ENCODE data around the gene ARMH2.

Gene ARMH2

DNA sequence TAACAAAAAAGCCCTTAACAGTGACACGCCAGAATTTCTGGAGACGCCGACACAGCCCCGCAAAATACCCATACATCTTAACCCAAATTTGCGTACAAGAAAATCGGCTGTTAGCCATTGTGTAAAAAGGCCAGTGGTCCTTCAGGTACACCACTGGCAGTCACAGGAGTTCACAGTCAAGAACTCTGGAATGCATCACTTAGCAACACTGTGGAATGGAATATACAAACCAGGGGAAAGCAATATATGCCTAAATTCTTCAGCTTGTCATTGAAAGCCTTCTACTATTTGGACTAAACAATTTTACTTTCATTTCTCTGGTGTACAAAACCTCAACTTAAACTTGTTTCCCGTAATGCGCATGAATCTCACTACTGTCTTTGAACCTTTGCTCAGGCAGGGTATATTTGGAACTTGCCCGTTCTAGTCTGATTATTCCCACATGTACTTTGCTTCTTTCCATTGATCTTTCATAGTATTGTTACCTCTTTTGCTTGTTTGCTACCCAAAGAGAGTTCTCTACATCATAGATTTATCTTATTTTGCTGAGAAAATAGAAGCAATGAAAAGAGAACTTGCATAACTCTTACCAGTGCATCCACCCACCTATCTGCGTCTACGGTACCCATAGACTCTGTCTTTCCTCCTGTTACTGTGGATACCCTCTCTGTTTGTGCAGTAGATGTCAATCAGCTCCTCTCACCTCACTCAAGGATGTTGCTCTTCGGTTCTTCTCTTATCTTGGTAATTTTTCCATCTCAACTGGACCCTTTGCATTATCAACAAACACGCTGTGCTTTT, at the start of gene ARMH2:
ARMH2 (minus strand) TSS at position 178 of the 801 bp plus-strand sequence; CDS start at position 118, 60 bp downstream.
- Histone ChIP-seq H3K36me3 (ENCODE audit: low read depth) (no peaks in the 10 kb centered on the region), H3K4me3 (ENCODE audit: severe bottlenecking) (no peak within 1 kb of the TSS), H3K9me3 (ENCODE audit: severe bottlenecking) (no peaks in the 10 kb centered on the region), H3K27ac (ENCODE audit: poor library complexity, severe bottlenecking) (no peak within 1 kb of the TSS), H3K27me3 (ENCODE audit: insufficient read depth, poor library complexity, severe bottlenecking) (no peaks in the 10 kb centered on the region), H3K4me1 (ENCODE audit: insufficient read depth, poor library complexity, severe bottlenecking) (no peaks in the 10 kb centered on the region)
- TF ChIP-seq, protein P1, sequence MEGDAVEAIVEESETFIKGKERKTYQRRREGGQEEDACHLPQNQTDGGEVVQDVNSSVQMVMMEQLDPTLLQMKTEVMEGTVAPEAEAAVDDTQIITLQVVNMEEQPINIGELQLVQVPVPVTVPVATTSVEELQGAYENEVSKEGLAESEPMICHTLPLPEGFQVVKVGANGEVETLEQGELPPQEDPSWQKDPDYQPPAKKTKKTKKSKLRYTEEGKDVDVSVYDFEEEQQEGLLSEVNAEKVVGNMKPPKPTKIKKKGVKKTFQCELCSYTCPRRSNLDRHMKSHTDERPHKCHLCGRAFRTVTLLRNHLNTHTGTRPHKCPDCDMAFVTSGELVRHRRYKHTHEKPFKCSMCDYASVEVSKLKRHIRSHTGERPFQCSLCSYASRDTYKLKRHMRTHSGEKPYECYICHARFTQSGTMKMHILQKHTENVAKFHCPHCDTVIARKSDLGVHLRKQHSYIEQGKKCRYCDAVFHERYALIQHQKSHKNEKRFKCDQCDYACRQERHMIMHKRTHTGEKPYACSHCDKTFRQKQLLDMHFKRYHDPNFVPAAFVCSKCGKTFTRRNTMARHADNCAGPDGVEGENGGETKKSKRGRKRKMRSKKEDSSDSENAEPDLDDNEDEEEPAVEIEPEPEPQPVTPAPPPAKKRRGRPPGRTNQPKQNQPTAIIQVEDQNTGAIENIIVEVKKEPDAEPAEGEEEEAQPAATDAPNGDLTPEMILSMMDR (IDR thresholded peaks at IDR 0.05; ENCODE audit: poor library complexity, severe bottlenecking) = no peak
- no peak for ATAC-seq (ENCODE audit: low read depth)
- DNase-seq (ENCODE audit: low spot score) = no peak

GRCh38 chr6:24848461-24848860, 49.7 kb upstream of the ARMH2 start:
- Histone ChIP-seq H3K27ac (ENCODE audit: poor library complexity, severe bottlenecking) (no peak overlapping the region), H3K4me3 (ENCODE audit: severe bottlenecking) (no peak overlapping the region), H3K27me3 (ENCODE audit: insufficient read depth, poor library complexity, severe bottlenecking) (no peaks in the 10 kb centered on the region), H3K4me1 (ENCODE audit: insufficient read depth, poor library complexity, severe bottlenecking) (no peaks in the 10 kb centered on the region), H3K36me3 (ENCODE audit: low read depth) (no peaks in the 10 kb centered on the region), H3K9me3 (ENCODE audit: severe bottlenecking) (no peaks in the 10 kb centered on the region)
- DNase-seq (ENCODE audit: low spot score) (no peak), ATAC-seq (ENCODE audit: low read depth) (no peak)
- TF ChIP-seq, protein P1 (IDR thresholded peaks at IDR 0.05; ENCODE audit: poor library complexity, severe bottlenecking) = no peak

DNA sequence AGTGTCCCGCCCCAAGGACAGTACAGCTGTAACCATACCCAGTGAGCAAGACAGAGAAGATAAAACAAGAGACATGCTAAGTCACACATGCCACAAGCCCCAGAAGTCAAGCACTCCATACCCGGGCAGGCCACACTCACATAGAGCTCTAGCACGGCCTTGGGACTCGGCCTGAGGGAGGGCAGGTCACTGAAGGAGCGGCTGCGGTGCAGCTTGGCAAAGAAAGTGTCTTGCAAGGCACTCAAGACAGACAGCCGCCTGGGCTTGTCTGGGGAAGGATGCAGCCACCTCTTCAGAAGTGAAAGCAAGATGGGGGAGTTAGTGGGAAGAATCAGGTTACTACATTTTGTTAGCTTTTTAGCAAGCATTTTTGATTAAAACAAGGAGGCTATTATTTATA, 48.7 kb upstream of the ARMH2 start:
- Histone ChIP-seq H3K4me1 (ENCODE audit: insufficient read depth, poor library complexity, severe bottlenecking) (no peaks in the 10 kb centered on the region), H3K27me3 (ENCODE audit: insufficient read depth, poor library complexity, severe bottlenecking) (no peaks in the 10 kb centered on the region), H3K36me3 (ENCODE audit: low read depth) (no peaks in the 10 kb centered on the region), H3K9me3 (ENCODE audit: severe bottlenecking) (no peaks in the 10 kb centered on the region), H3K4me3 (ENCODE audit: severe bottlenecking) (no peak overlapping the region), H3K27ac (ENCODE audit: poor library complexity, severe bottlenecking) (no peak overlapping the region)
- TF ChIP-seq, protein P1 (IDR thresholded peaks at IDR 0.05; ENCODE audit: poor library complexity, severe bottlenecking) = no peak
- ATAC-seq (ENCODE audit: low read depth) (peak; percentile 55), DNase-seq (ENCODE audit: low spot score) (no peak)

GRCh38 chr6:24845578-24845977, 46.9 kb upstream of the ARMH2 start:
- Histone ChIP-seq H3K4me1 (ENCODE audit: insufficient read depth, poor library complexity, severe bottlenecking) (no peaks in the 10 kb centered on the region), H3K27me3 (ENCODE audit: insufficient read depth, poor library complexity, severe bottlenecking) (no peaks in the 10 kb centered on the region), H3K27ac (ENCODE audit: poor library complexity, severe bottlenecking) (no peak overlapping the region), H3K9me3 (ENCODE audit: severe bottlenecking) (no peaks in the 10 kb centered on the region), H3K4me3 (ENCODE audit: severe bottlenecking) (no peak overlapping the region), H3K36me3 (ENCODE audit: low read depth) (no peaks in the 10 kb centered on the region)
- DNase-seq (ENCODE audit: low spot score) = no peak
- no peak for ATAC-seq (ENCODE audit: low read depth)
- TF ChIP-seq, protein P1 (IDR thresholded peaks at IDR 0.05; ENCODE audit: poor library complexity, severe bottlenecking) = no peak

GRCh38 chr6:24844903-24845302, 46.2 kb upstream of the ARMH2 start:
- Histone ChIP-seq H3K27ac (ENCODE audit: poor library complexity, severe bottlenecking) (no peak overlapping the region), H3K36me3 (ENCODE audit: low read depth) (no peaks in the 10 kb centered on the region), H3K9me3 (ENCODE audit: severe bottlenecking) (no peaks in the 10 kb centered on the region), H3K4me1 (ENCODE audit: insufficient read depth, poor library complexity, severe bottlenecking) (no peaks in the 10 kb centered on the region), H3K27me3 (ENCODE audit: insufficient read depth, poor library complexity, severe bottlenecking) (no peaks in the 10 kb centered on the region), H3K4me3 (ENCODE audit: severe bottlenecking) (no peak overlapping the region)
- ATAC-seq (ENCODE audit: low read depth) (no peak), DNase-seq (ENCODE audit: low spot score) (no peak)
- TF ChIP-seq, protein P1 (IDR thresholded peaks at IDR 0.05; ENCODE audit: poor library complexity, severe bottlenecking) = no peak

Measured in RWPE2 (cell line).